Cardiac muscle cell (in vitro differentiated cells and primary cell): ENCODE results near the gene TM4SF1. TPM values are rescaled to one million over a fixed set of nuclear protein-coding genes. Genes with fewer than 3 reads are reported as not detected.

Experiments used
- DNase-seq, 2 donors: peaks; one replicate each; pipeline versions ENCODE4 v3.0.0 to v3.0.0-alpha.2; 2010 to 2017; ENCODE audit warnings: low read depth in 1 of 2, low spot score in 1 of 2
- H3K27ac ChIP-seq: fragments of 200-600 bp; sonication (generic); 2 replicates; pipeline ENCODE4 v1.5.1; 2016
- H3K27me3 ChIP-seq: fragments of 200-600 bp; sonication (generic); 2 replicates; pipeline ENCODE4 v1.6.0; 2016; ENCODE audit warnings: control low read depth
- H3K36me3 ChIP-seq: fragments of 200-600 bp; sonication (generic); 2 replicates; pipeline ENCODE4 v1.5.1; 2016; ENCODE audit warnings: control low read depth
- H3K4me1 ChIP-seq: fragments of 200-600 bp; sonication (generic); 2 replicates; pipeline ENCODE4 v1.8.1; 2017; ENCODE audit warnings: low read depth, mild to moderate bottlenecking, mixed run types
- H3K4me3 ChIP-seq: fragments of 200-600 bp; sonication (generic); 2 replicates; pipeline ENCODE4 v1.5.1; 2016; ENCODE audit warnings: mild to moderate bottlenecking
- H3K9me3 ChIP-seq: fragments of 200-600 bp; sonication (generic); 2 replicates; pipeline ENCODE4 v1.5.1; 2017; ENCODE audit warnings: low read depth, mild to moderate bottlenecking, control low read depth
- CTCF ChIP-seq: IDR thresholded peaks from 2 replicates; pipeline ENCODE4 v1.5.1; 2012; ENCODE audit warnings: low read depth, mild to moderate bottlenecking, low read length
- polyA plus RNA-seq: library from polyadenylated mRNA; unstranded; fragments of >200 nt; fragmentation: Nextera tagmentation; extraction: Ambion mirVana; gene quantifications from 2 replicates; pipeline ENCODE4 v1.2.1, GENCODE V29; 2016
- total RNA-seq: library from RNA; depleted of rRNA; stranded (reverse); fragments of >200 nt; gene quantifications from 2 replicates; pipeline ENCODE4 v1.2.3, GENCODE V29; 2016

Gene TM4SF1
- total and polyA plus RNA-seq, 2 experiments from 2014 or later = 0.80 to 1.7 TPM

GRCh38 chr3:149388531-149389417 lies 11.3 kb upstream of the TM4SF1 start:
- TF ChIP-seq CTCF = no peak

GRCh38 chr3:149388001-149388440 lies 10.6 kb upstream of the TM4SF1 start:
- H3K36me3 ChIP-seq = no peaks in the 10 kb centered on the region
- no peak overlapping the region for H3K27ac ChIP-seq

More at GRCh38 chr3:149388531-149389417, 11.3 kb upstream of the TM4SF1 start:
- Histone ChIP-seq H3K9me3 (no peaks in the 10 kb centered on the region), H3K4me1 (no peaks in the 10 kb centered on the region), H3K36me3 (no peaks in the 10 kb centered on the region), H3K27ac (no peak overlapping the region), H3K4me3 (no peak overlapping the region), H3K27me3 (no peaks in the 10 kb centered on the region)
- DNase-seq = no peak

GRCh38 chr3:149386299-149386606 lies 8.8 kb upstream of the TM4SF1 start:
- Histone ChIP-seq H3K36me3 (no peaks in the 10 kb centered on the region), H3K27me3 (no peaks in the 10 kb centered on the region), H3K4me1 (no peaks in the 10 kb centered on the region), H3K27ac (no peak overlapping the region), H3K9me3 (no peaks in the 10 kb centered on the region), H3K4me3 (no peak overlapping the region)
- no peak for DNase-seq
- no peak for TF ChIP-seq CTCF

More at GRCh38 chr3:149388001-149388440, 10.6 kb upstream of the TM4SF1 start:
- Histone ChIP-seq H3K9me3 (no peaks in the 10 kb centered on the region), H3K4me1 (no peaks in the 10 kb centered on the region), H3K27me3 (no peaks in the 10 kb centered on the region), H3K4me3 (no peak overlapping the region)
- no peak for TF ChIP-seq CTCF
- peak in 1 of 2 donors; percentile 82 for DNase-seq

GRCh38 chr3:149385617-149386298 lies 8.3 kb upstream of the TM4SF1 start:
- Histone ChIP-seq H3K4me3 (no peak overlapping the region), H3K9me3 (no peaks in the 10 kb centered on the region), H3K27me3 (no peaks in the 10 kb centered on the region), H3K36me3 (no peaks in the 10 kb centered on the region), H3K4me1 (no peaks in the 10 kb centered on the region), H3K27ac (no peak overlapping the region)
- no peak for TF ChIP-seq CTCF
- DNase-seq = no peak

GRCh38 chr3:149384911-149385321 lies 7.5 kb upstream of the TM4SF1 start:
- Histone ChIP-seq H3K9me3 (no peaks in the 10 kb centered on the region), H3K4me1 (no peaks in the 10 kb centered on the region), H3K27me3 (no peaks in the 10 kb centered on the region), H3K4me3 (no peak overlapping the region), H3K27ac (no peak overlapping the region), H3K36me3 (no peaks in the 10 kb centered on the region)
- peak in 1 of 2 donors; percentile 85 for DNase-seq
- TF ChIP-seq CTCF = no peak
